Stimulated activated memory B cell treated with anti-CD40 and anti-IgM and Interleukin-4, amounts not matched to agents 10 μg/mL and 1 μg/mL and 100 μg/mL, for 72 hours (primary cell): ENCODE results near the gene FNTB.

ENCODE experiments used
- ATAC-seq: fragments of 150-1000 bp; cut with Tn5 transposase; 2 replicates; pipeline ENCODE4 v1.10.0; 2021
- H3K27ac Mint-ChIP-seq: one replicate; pipeline ENCODE4 v1.8.0; 2022; ENCODE audit warnings: mild to moderate bottlenecking, mixed read lengths
- H3K27me3 Mint-ChIP-seq: one replicate; pipeline ENCODE4 v1.8.0; 2022; ENCODE audit warnings: mixed read lengths
- H3K36me3 Mint-ChIP-seq: one replicate; pipeline ENCODE4 v1.8.0; 2022; ENCODE audit warnings: mixed read lengths
- H3K4me1 Mint-ChIP-seq: one replicate; pipeline ENCODE4 v1.8.0; 2022; ENCODE audit warnings: mixed read lengths
- H3K4me3 Mint-ChIP-seq: one replicate; pipeline ENCODE4 v1.8.0; 2022; ENCODE audit warnings: mild to moderate bottlenecking, moderate library complexity, mixed read lengths
- H3K9me3 Mint-ChIP-seq: one replicate; pipeline ENCODE4 v1.8.0; 2022; ENCODE audit warnings: mixed read lengths

FNTB gene

GRCh38 chr14:65040666-65041433 is 54.2 kb downstream of the FNTB start:
- no peaks in the 10 kb centered on the region for H3K27me3 Mint-ChIP-seq
- H3K4me3 Mint-ChIP-seq: no peak overlapping the region
- H3K9me3 Mint-ChIP-seq: no peaks in the 10 kb centered on the region
- no peak for ATAC-seq
- peaks cover 11% of the 10 kb centered on the region for H3K4me1 Mint-ChIP-seq
- H3K27ac Mint-ChIP-seq: no peak overlapping the region
- peaks cover 34% of the 10 kb centered on the region for H3K36me3 Mint-ChIP-seq

- Mint-ChIP-seq H3K27me3 (no peaks in the 10 kb centered on the region), H3K36me3 (peaks cover 35% of the 10 kb centered on the region)
Observed at GRCh38 chr14:65041434-65041915, 54.8 kb downstream of the FNTB start.

GRCh38 chr14:65042296-65042695 is 55.6 kb downstream of the FNTB start:
- peaks cover 39% of the 10 kb centered on the region for H3K36me3 Mint-ChIP-seq
- ATAC-seq: peak; percentile 10
- peaks cover 11% of the 10 kb centered on the region for H3K4me1 Mint-ChIP-seq
- H3K27me3 Mint-ChIP-seq: no peaks in the 10 kb centered on the region
- no peaks in the 10 kb centered on the region for H3K9me3 Mint-ChIP-seq
- no peak overlapping the region for H3K27ac Mint-ChIP-seq
- no peak overlapping the region for H3K4me3 Mint-ChIP-seq

More at GRCh38 chr14:65041434-65041915, 54.8 kb downstream of the FNTB start:
- peaks cover 11% of the 10 kb centered on the region for H3K4me1 Mint-ChIP-seq
- no peak for ATAC-seq
- H3K27ac Mint-ChIP-seq: no peak overlapping the region
- no peak overlapping the region for H3K4me3 Mint-ChIP-seq
- no peaks in the 10 kb centered on the region for H3K9me3 Mint-ChIP-seq

GRCh38 chr14:65042731-65043372 is 56.2 kb downstream of the FNTB start:
- Mint-ChIP-seq H3K27ac (no peak overlapping the region), H3K4me3 (no peak overlapping the region), H3K4me1 (peaks cover 16% of the 10 kb centered on the region), H3K9me3 (no peaks in the 10 kb centered on the region), H3K36me3 (peaks cover 45% of the 10 kb centered on the region), H3K27me3 (no peaks in the 10 kb centered on the region)
- ATAC-seq: peak; percentile 90

GRCh38 chr14:65043893-65044595 is 57.3 kb downstream of the FNTB start:
- H3K4me3 Mint-ChIP-seq: no peak overlapping the region

GRCh38 chr14:65044596-65044959 is 57.9 kb downstream of the FNTB start:
- Mint-ChIP-seq H3K9me3 (no peaks in the 10 kb centered on the region), H3K36me3 (peaks cover 38% of the 10 kb centered on the region), H3K4me1 (peaks cover 18% of the 10 kb centered on the region), H3K27me3 (no peaks in the 10 kb centered on the region), H3K4me3 (no peak overlapping the region), H3K27ac (no peak overlapping the region)
- ATAC-seq: no peak

More at GRCh38 chr14:65043893-65044595, 57.3 kb downstream of the FNTB start:
- Mint-ChIP-seq H3K27ac (no peak overlapping the region), H3K27me3 (no peaks in the 10 kb centered on the region), H3K36me3 (peaks cover 39% of the 10 kb centered on the region), H3K4me1 (peaks cover 18% of the 10 kb centered on the region), H3K9me3 (no peaks in the 10 kb centered on the region)
- ATAC-seq: no peak

- Mint-ChIP-seq H3K27me3 (no peaks in the 10 kb centered on the region), H3K4me1 (peaks cover 18% of the 10 kb centered on the region), H3K36me3 (peaks cover 38% of the 10 kb centered on the region), H3K9me3 (no peaks in the 10 kb centered on the region), H3K27ac (no peak overlapping the region), H3K4me3 (no peak overlapping the region)
- no peak for ATAC-seq
Observed at GRCh38 chr14:65045006-65045405, 58.3 kb downstream of the FNTB start.

- H3K36me3 Mint-ChIP-seq: peaks cover 35% of the 10 kb centered on the region
- no peak for ATAC-seq
- no peak overlapping the region for H3K4me3 Mint-ChIP-seq
- no peak overlapping the region for H3K27ac Mint-ChIP-seq
- no peaks in the 10 kb centered on the region for H3K27me3 Mint-ChIP-seq
- peaks cover 18% of the 10 kb centered on the region for H3K4me1 Mint-ChIP-seq
- H3K9me3 Mint-ChIP-seq: no peaks in the 10 kb centered on the region
Observed at GRCh38 chr14:65045709-65046108, 59.0 kb downstream of the FNTB start.

GRCh38 chr14:65052832-65053231 is 66.1 kb downstream of the FNTB start:
- ATAC-seq: no peak
- H3K27me3 Mint-ChIP-seq: no peaks in the 10 kb centered on the region
- H3K4me3 Mint-ChIP-seq: no peak overlapping the region
- H3K4me1 Mint-ChIP-seq: peaks cover 2% of the 10 kb centered on the region
- no peak overlapping the region for H3K27ac Mint-ChIP-seq
- peaks cover 32% of the 10 kb centered on the region for H3K36me3 Mint-ChIP-seq
- H3K9me3 Mint-ChIP-seq: no peaks in the 10 kb centered on the region

GRCh38 chr14:65053466-65053865 is 66.8 kb downstream of the FNTB start:
- no peak overlapping the region for H3K4me3 Mint-ChIP-seq
- peaks cover 37% of the 10 kb centered on the region for H3K36me3 Mint-ChIP-seq
- no peak overlapping the region for H3K27ac Mint-ChIP-seq
- no peak for ATAC-seq
- H3K9me3 Mint-ChIP-seq: no peaks in the 10 kb centered on the region
- no peaks in the 10 kb centered on the region for H3K27me3 Mint-ChIP-seq
- no peaks in the 10 kb centered on the region for H3K4me1 Mint-ChIP-seq

- H3K9me3 Mint-ChIP-seq: no peaks in the 10 kb centered on the region
- H3K27ac Mint-ChIP-seq: no peak overlapping the region
- peak; percentile 16 for ATAC-seq
- H3K4me1 Mint-ChIP-seq: no peaks in the 10 kb centered on the region
- H3K27me3 Mint-ChIP-seq: no peaks in the 10 kb centered on the region
- H3K4me3 Mint-ChIP-seq: no peak overlapping the region
- peaks cover 45% of the 10 kb centered on the region for H3K36me3 Mint-ChIP-seq
Observed at GRCh38 chr14:65054471-65055085, 67.9 kb downstream of the FNTB start.

GRCh38 chr14:65057695-65058094 is 71.0 kb downstream of the FNTB start:
- H3K27me3 Mint-ChIP-seq: no peaks in the 10 kb centered on the region
- H3K4me1 Mint-ChIP-seq: no peaks in the 10 kb centered on the region
- H3K36me3 Mint-ChIP-seq: peaks cover 64% of the 10 kb centered on the region
- no peaks in the 10 kb centered on the region for H3K9me3 Mint-ChIP-seq
- no peak overlapping the region for H3K4me3 Mint-ChIP-seq
- no peak overlapping the region for H3K27ac Mint-ChIP-seq
- ATAC-seq: no peak

GRCh38 chr14:65062096-65063075 is 75.7 kb downstream of the FNTB start:
- no peaks in the 10 kb centered on the region for H3K4me1 Mint-ChIP-seq
- no peaks in the 10 kb centered on the region for H3K9me3 Mint-ChIP-seq
- no peak for ATAC-seq
- peaks cover 81% of the 10 kb centered on the region for H3K36me3 Mint-ChIP-seq
- H3K4me3 Mint-ChIP-seq: no peak overlapping the region
- no peaks in the 10 kb centered on the region for H3K27me3 Mint-ChIP-seq
- no peak overlapping the region for H3K27ac Mint-ChIP-seq

- Mint-ChIP-seq H3K27ac (no peak overlapping the region), H3K9me3 (no peaks in the 10 kb centered on the region), H3K4me3 (no peak overlapping the region), H3K36me3 (peaks cover 81% of the 10 kb centered on the region), H3K4me1 (no peaks in the 10 kb centered on the region), H3K27me3 (no peaks in the 10 kb centered on the region)
- ATAC-seq: no peak
Observed at GRCh38 chr14:65065719-65066118, 79.0 kb downstream of the FNTB start.
